ENCODE results near the gene NXF3.
A peak's percentile ranks its signal among the peaks of the same experiment; 100 is the strongest.
"Not testable (repeated sequence)": the region's sequence is repeated elsewhere in the genome, so short reads cannot be mapped to it uniquely, and the experiment has no call there.

NXF3 gene, protein sequence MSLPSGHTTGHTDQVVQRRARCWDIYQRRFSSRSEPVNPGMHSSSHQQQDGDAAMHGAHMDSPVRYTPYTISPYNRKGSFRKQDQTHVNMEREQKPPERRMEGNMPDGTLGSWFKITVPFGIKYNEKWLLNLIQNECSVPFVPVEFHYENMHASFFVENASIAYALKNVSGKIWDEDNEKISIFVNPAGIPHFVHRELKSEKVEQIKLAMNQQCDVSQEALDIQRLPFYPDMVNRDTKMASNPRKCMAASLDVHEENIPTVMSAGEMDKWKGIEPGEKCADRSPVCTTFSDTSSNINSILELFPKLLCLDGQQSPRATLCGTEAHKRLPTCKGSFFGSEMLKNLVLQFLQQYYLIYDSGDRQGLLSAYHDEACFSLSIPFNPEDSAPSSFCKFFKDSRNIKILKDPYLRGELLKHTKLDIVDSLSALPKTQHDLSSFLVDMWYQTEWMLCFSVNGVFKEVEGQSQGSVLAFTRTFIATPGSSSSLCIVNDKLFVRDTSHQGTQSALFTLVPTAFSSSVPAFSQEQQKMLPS

DNA sequence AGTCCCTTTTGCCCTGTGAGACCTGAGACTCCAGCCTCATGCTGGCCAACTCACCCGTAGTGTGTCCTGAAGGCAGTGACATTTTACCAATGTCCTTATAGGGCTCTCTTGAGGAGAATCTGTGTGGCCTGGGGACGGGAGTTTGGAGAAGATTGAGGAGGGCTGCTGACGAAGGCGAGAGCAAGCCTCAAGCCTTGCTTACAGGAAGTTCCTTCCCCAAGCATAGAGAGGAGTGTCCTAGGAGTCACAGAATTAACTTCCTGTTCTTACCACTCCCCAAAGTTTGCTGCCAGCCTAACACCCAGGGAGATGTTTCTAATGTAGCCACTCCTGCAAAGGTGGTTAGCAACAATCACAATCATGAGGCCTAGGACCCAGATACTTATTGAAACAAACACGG is at the start of gene NXF3:
Gene NXF3 (minus strand): TSS at position 202 of the 400 bp plus-strand sequence. CDS start 120 bp downstream, at position 82.
- no peak for DNase-seq

DNA sequence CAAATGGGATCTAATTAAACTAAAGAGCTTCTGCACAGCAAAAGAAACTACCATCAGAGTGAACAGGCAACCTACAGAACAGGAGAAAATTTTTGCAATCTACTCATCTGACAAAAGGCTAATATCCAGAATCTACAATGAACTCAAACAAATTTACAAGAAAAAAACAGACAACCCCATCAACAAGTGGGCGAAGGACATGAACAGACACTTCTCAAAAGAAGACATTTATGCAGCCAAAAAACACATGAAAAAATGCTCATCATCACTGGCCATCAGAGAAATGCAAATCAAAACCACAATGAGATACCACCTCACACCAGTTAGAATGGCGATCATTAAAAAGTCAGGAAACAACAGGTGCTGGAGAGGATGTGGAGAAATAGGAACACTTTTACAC is 43.6 kb upstream of the NXF3 start:
- not testable (repeated sequence) for DNase-seq

DNA sequence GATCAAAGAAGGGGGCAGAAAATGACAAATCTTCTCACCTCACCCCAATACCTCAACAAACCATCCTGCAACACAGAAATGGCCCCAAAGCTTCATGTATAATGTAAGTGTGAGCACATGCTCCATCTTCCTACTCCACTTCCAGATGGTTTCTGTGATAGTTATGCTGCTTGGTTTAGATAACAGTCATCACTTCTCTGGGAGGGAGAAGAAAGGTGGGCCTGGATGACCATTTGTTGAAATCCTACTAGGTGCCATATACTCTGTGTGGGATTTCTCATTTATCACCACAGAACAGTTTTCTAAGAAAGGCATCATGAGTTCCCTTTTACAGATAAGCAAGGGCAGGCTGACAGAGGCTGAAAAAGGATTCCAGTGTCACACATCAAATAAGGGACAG is 31.3 kb upstream of the NXF3 start:
- DNase-seq = no peak

DNA sequence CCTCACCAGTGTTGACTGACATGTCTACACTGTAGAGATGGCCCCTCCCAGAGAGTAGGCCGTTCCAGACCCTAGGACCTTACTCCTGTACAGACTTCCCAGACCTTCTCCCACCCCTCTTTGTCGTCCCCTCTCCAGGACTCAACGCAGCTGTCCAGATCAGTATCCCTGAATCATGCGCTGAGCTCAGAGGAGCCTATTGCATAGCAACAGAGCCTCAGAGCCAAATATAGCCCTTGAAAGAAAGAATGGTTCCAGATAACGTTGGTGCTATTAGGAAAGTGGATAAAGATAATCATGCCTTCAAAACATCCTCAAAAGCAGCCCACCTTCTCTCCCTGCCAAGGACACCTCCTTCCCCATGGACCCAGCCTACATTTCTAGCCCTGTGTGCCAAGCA is 27.8 kb upstream of the NXF3 start:
- DNase-seq = no peak

DNA sequence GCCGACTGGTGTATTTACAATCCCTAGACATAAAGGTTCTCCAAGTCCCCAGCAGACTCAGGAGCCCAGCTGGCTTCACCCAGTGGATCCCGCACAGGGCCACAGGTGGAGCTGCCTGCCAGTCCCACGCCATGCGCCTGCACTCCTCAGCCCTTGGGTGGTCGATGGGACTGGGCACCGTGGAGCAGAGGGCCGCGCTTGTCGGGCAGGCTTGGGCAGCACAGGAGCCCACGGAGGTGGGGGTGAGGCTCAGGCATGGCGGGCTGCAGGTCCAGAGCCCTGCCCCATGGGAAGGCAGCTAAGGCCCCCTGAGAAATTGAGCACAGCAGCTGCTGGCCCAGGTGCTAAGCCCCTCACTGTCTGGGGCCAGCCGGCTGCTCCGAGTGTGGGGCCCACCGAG is 24.0 kb upstream of the NXF3 start:
- DNase-seq = not testable (repeated sequence)

DNA sequence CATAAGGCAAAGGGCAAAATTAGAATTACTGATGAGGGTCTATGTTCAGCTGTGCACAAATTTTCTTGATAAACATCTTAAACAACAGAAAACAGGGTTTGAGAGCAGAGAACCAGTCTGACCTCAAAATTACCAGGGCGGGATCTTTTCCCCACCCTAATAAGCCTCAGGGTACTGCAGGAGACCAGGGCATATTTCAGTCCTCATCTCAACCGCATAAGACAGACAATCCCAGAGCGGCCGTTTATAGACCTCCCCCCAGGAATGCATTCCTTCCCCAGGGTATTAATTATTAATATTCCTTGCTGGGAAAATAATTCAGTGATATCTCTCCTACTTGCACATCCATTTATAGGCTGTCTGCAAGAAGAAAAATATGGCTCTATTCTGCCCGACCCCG is 16.6 kb upstream of the NXF3 start:
- DNase-seq = not testable (repeated sequence)

DNA sequence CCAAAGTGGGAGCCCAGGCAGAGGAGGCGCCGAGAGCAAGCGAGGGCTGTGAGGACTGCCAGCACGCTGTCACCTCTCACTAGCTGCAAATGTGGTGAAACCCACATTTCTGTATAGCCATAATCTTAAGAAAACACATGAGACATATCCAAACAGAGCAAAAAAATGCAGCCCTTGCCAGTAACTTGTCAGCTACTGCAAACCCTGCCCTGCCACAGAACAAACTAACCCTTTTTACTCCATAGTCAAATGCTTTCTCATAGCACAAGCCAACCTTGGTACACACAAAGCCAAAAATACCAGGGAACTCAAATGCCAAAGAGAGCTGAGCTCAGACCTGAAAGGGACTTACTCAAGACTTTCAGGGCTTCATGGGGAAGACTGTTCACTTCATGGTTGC is 14.9 kb upstream of the NXF3 start:
- no peak for DNase-seq

DNA sequence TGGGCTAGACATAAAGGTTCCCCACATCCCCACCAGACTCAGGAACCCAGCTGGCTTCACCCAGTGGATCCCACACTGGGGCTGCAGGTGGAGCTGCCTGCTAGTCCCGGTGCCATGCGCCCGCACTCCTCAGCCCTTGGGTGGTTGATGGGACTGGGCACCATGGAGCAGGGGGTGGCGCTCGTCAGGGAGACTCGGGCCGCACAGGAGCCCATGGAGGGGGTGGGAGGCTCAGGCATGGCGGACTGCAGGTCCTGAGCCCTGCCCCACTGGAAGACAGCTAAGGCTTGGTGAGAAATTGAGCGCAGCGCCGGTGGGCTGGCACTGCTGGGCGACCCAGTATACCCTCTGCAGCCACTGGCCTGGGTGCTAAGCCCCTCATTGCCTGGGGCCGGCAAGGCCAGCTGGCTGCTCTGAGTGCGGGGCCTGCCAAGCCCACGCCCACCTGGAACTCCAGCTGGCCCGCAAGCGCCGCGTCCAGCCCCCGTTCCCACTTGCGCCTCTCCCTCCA is 14.3 kb upstream of the NXF3 start:
- DNase-seq = not testable (repeated sequence)

DNA sequence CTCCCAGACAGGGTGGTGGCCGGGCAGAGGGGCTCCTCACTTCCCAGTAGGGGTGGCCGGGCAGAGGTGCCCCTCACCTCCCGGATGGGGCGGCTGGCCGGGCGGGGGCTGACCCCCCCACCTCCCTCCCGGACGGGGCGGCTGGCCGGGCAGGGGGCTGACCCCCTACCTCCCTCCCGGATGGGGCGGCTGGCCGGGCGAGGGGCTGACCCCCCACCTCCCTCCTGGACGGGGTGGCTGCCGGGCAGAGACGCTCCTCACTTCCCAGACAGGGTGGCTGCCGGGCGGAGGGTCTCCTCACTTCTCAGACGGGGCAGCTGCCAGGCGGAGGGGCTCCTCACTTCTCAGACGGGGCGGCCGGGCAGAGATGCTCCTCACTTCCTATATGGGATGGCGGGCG is 11.4 kb upstream of the NXF3 start:
- DNase-seq = not testable (repeated sequence)

DNA sequence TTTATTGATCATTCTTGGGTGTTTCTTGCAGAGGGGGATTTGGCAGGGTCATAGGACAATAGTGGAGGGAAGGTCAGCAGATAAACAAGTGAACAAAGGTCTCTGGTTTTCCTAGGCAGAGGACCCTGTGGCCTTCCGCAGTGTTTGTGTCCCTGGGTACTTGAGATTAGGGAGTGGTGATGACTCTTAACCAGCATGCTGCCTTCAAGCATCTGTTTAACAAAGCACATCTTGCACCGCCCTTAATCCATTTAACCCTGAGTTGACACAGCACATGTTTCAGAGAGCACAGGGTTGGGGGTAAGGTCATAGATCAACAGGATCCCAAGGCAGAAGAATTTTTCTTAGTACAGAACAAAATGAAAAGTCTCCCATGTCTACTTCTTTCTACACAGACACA is 10.9 kb upstream of the NXF3 start:
- DNase-seq = not testable (repeated sequence)

DNA sequence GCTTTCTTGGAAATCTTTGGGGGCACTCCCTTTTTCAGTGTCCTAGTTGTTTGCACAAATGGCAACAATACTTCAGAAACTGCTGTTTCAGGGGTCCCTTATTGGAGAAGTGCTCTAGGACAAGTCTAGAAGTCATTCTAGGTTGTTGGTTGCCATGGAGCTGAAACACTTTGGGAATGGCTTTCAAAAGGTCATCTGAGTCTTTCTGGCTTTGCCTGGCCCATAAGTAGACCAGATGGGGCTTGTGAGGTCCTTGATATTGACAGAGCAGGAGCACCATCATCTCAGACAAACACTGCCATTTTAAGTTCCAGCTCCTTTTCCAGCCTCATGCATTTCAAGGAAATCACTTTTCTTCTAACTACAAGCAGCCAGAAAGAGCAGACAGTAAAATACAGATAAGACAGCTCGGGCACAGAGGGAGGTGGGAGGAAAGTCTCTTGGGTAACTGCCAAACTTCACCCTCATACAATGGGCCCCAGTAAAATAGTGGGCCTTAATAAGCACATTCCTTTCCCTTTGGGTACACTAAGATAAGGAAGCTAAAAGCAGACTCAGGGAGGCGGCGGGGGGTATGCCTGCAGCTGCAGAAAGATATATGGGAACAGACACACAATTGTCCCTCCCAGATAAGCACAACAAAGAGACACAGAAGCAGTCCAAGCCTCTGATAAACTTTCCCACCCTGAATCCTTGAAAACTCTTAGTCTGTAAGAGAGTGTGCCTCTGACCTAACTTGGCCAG is 8.5 kb upstream of the NXF3 start:
- peak; percentile 13 for DNase-seq

DNA sequence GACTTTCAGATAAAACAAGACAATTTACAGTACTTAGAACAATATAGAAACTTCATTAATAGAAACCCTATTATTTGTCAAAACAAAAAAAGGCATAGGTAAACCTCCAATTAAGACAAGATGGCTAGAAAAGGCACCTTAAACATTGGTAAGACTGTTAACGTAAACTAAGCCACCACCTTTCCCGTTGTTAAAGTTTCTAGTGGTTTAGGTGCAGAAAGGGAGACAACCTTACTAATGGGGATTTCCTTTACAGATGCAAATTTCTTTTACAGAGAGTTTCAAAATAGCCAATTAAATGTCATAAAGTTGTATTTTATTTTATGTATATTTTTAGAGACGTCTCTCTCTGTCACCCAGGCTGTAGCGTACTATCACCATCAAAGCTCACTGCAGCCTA is 7.5 kb upstream of the NXF3 start:
- no peak for DNase-seq

DNA sequence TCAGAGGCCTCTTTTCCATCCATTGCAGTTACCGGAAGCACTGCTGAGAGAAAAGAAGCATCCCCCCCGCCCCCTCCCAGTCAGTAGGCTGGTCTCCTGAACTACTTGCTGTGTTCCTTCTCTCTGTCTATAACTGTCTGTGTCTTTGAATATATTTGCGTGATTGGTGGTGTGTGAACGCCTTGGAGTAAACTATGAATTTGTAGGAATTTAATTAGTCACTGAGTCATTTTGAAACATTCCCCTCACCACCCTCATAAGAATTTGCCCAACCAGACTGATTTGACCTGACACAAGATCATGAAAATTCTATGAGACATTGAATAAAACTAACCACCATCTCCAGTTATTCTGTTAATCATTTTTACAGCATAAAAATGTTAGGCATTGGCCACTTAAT is 6.7 kb upstream of the NXF3 start:
- DNase-seq = no peak

DNA sequence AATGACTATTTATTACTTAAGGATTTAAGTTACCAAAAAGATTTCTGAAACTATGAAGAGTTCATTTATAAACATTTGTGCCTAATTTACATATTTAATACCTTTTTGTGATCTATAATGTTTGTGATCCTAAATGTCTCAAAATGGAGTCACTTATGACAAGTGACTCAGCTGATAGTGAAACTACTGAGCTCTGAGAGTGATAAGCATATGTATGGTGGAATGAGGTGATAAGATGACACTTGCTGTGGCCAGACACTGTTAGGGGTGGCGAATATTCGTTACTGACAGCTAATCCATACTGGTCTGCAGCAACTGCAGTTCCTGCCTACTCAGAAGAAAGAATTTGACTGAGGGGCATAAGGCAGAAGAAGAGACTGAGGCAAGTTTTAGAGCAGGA is 5.5 kb upstream of the NXF3 start:
- no peak for DNase-seq

DNA sequence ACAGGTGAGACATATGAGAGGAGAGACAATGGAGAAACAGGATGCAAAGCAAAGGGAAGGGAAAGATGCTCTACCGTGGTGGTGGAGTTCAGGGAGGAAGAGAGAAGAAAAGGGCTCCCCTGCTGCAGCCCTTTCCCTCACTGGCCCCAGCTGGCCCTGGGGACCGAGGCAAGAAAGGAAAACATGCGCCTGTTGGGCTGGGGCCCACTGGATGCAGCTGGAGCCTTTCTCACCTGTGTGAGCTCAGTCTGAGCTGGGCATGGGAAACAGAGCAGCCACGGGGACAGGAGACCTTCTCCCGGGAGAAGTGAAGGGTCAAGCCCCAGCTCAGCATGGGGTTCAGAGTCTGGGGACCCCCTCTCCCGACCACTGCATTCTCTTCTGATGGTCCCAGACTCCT is 11.9 kb downstream of the NXF3 start:
- DNase-seq = no peak

DNA sequence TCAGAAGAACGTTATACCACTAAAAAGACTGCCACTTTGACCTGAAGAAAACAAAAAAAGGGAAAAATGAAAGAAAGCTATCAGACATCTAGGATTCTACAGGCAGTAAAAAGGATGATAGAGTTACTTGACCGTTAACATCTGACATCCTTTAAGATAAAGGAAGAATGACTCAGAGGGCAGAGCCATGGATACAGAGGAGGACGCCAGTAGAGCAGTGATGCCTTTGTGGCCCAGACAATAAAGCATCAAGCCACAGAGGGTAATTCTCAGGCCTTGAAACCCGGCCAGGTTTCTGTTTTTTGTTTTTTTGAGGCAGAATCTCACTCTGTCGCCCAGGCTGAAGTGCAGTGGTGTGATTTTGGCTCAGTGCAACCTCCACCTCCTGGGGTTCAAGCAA is 19.5 kb downstream of the NXF3 start:
- no peak for DNase-seq

DNA sequence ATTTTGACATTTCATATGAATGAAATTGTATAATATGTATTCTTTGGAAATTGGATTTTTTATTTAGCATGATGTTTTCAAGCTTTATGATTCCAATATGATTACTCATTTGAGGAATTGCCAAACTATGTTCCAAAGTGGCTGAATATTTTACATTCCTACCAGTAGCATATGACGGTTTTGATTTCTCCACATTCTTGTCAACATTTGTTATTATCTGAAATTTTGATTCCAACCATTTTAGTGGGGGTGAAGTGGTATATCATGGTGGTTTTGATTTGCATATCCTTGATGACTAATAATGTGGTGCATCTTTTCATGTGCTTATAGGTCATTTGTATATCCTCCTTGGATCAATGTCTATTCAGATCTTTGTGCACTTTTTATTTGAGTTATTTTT is 26.3 kb downstream of the NXF3 start:
- no peak for DNase-seq

DNA sequence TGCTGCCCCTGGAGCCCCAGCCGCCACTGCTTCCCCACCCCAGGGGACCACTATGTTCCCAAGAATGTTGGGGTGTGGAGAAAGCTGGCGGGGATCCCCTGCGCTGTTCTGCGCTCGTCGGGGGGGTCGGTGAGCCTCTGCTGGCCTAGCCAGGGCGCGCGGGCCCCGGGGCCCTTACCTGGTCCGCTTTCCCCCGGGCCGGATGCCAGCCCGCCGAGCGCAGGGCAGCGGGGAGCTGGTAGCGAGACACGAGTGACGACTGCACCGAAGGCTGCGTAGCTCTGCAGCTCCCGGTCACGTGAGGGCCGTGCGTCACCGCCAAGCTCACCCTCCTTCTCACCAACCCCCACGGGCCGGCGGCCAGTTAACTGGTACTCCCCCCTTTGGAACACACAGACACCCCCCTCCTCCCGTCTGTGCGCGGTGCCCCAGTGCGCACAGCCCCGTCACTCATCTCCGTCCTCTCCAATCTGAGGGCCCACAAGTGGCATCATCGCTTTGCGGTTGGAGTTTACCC is 29.0 kb downstream of the NXF3 start, which contains the start of gene BEX1:
Gene BEX1 (minus strand): TSS at position 254 of the 517 bp plus-strand sequence. CDS start 897 bp downstream, outside the sequence.
- DNase-seq = peak; percentile 77

DNA sequence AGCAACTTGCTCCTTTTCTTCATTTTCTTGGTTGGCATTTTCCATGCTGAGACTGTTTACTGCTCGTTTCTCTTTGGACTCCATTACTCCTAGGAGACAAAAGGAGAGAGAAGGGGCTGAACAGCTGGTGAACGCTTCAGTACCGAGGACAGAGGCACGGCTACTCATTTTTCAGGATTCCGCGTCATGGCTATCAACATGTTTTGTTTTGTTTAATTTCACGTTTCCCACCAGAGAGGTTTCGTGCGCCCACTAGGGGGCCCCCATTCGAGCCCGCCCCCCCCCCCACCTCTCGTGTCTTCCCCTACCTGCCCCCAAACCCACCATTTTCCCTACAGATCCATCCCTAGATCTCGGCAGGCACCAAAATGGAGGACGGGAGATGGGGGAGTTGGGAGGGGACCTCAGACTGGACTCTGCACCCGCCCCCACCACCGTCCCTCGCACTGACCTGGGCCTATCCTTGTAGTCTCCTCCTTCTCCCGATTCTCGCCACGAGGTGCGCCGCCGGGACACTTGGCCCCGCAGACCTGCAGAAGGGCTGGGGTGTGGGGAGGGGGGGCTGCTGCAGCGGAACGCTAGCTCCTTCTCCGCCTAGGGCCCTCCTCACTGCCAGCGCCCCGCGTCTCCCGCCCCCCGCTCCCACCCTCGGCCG is 29.6 kb downstream of the NXF3 start:
- DNase-seq = no peak

DNA sequence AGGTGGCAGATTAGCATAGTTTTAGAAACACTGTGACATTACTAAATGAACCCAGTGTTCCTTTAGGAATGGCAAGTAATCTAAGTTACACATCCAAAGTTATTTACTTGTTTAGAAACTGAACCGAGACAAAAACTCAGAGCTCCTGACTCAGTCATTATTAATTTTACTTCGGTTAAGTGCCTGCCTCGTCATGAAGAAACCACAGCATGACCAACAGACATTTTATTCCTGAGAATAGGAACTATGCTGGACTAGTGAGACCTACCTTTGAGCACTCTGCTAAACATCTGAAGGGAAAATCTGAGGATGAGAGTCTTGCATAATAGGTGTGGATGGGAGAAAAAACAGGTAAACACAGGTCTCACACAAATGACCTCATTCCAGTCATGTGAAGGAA is 31.5 kb downstream of the NXF3 start:
- no peak for DNase-seq

DNA sequence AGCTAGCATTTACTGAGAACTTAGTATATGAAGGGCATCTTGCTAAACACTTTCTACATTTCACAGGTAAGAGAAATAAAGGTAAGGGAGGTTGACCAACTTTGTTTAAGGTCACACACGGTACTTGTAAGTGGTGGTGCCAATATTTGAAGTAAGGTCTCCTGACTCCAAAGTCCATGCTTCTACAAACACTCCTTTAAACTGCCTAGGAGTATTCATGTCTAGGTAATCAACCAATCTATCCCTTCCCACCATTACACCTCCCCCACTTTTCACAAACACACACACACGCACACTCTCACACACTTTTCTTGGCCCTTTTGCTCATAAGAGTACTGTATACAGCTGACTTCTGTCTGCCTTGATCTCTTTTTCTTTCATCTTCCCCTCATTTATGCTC is 36.0 kb downstream of the NXF3 start:
- DNase-seq = no peak

DNA sequence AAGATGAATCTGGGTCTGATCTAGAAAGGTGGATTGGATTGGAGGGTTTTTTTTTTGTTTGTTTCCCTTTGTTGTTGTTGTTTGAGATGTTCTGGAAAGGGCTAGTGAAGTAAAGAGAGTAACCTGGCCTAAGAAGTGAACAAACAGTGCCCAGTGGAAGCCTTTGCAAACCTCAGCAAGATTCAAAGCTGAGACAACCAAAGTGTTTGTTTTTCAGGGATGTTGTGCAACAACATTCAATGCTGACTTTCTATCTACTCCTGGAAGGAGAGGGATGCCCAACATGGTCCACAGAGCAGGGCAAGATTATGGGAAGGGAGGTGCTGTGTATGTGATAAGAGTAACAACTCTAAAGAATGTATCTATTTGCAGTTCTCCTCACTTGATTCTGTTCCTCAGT is 40.3 kb downstream of the NXF3 start:
- DNase-seq = no peak

DNA sequence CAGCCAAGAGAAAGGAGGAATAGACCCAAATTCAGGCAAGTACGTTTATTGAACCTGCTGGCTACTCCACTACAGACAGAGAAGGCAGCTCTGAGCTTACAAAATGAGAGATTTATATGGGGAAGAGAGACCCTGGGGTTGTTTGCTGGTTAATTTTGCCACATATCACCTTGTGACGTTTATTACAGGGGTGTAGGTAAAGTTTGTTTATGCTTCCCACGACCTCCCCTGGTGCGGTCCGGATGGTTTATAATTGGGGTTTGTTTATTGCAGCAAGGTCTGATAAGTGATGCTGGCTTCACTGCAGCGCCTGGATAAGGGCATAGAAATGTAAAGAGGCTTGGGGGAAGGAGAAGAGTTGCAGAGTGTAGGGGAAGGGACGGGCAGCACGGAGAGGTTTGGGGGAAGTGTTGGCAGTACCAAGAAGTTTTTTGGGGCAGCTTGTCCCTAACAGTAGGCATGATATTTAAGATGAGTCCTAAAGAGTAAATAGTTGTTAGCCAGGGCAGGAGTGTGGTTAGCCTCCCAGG is 41.6 kb downstream of the NXF3 start:
- no peak for DNase-seq

Data from DMS 273 treated with DMSO at 0.1 percent for 48 hours (cell line).